HCT116 (cell line): Measurements from ENCODE around the gene VTI1A. TPM values are rescaled to one million over a fixed set of nuclear protein-coding genes. Genes with fewer than 3 reads are reported as not detected.

ENCODE experiments used
- ATAC-seq: fragments of 200-7000 bp; cut with Tn5 transposase; 2 replicates; pipeline ENCODE4 v1.9.1; 2020; ENCODE audit warnings: mild to moderate bottlenecking, moderate library complexity
- BruUV-seq: library from RNA; stranded (reverse); fragments of 400-500 nt; replicated peaks from 2 replicates; lab custom pipeline; 2021; lab: Mats Ljungman, UMichigan
- CTCF ChIA-PET: fragments of 300-600 bp; sonication (Branson Sonifier 250); formaldehyde crosslinking; loops from one replicate; lab custom pipeline; 2021; ENCODE audit warnings: antibody characterized with exemption; lab: Charles Lee
- POLR2A ChIA-PET: fragments of 300-600, 350-600 bp; sonication (Branson Sonifier 250); formaldehyde crosslinking; loops from one replicate; lab custom pipeline; 2021; ENCODE audit warnings: antibody characterized with exemption; lab: Charles Lee
- RAD21 ChIA-PET, 2 experiments: fragments of 300-600 bp; sonication (Branson Sonifier 250); formaldehyde crosslinking; loops; one replicate each; lab custom pipeline; 2023; ENCODE audit warnings: low total read pairs in 2 of 2; ENCODE audit not compliant: uncharacterized antibody in 2 of 2, unreplicated experiment in 2 of 2, low non-redundant PET in 1 of 2; lab: Charles Lee
- DNase-seq: peaks from one replicate; pipeline ENCODE4 v3.0.0-alpha.2; 2010; ENCODE audit warnings: low read depth, low spot score
- H2AFZ ChIP-seq: fragments of 200-600 bp; shearing (Covaris generic), sonication (generic); 2 replicates; pipeline ENCODE4 v1.6.1; 2017; ENCODE audit warnings: low read depth, mixed run types, mixed read lengths, antibody characterized with exemption, low read length; ENCODE audit not compliant: poor library complexity, severe bottlenecking
- H3K27ac ChIP-seq: 2 replicates; pipeline ENCODE4 v1.5.1; 2012; ENCODE audit warnings: low read depth, low read length
- H3K27me3 ChIP-seq: fragments of 200-600 bp; sonication (generic); 2 replicates; pipeline ENCODE4 v1.6.1; 2016; ENCODE audit warnings: mixed run types, low read length, mixed read lengths; ENCODE audit not compliant: insufficient read depth
- H3K36me3 ChIP-seq, 2 experiments: fragments of 200-500 bp in 1 of 2; fragments of 200-600 bp in 1 of 2; sonication (Bioruptor generic) in 1 of 2; sonication (generic) in 1 of 2; 2 replicates each; pipeline versions ENCODE4 v1.5.1 to v1.6.1; 2014 to 2016; ENCODE audit warnings: low read length in 2 of 2, inconsistent platforms in 1 of 2, mixed read lengths in 1 of 2, mixed run types in 1 of 2; ENCODE audit not compliant: insufficient read depth in 2 of 2, control insufficient read depth in 1 of 2
- H3K4me1 ChIP-seq, 2 experiments: fragments of 200-600 bp in 1 of 2; sonication (generic) in 1 of 2; 2 replicates each; pipeline versions ENCODE4 v1.5.1 to v1.6.1; 2012 to 2017; ENCODE audit warnings: low read length in 2 of 2, inconsistent platforms in 1 of 2, mild to moderate bottlenecking in 1 of 2, mixed read lengths in 1 of 2, mixed run types in 1 of 2, moderate library complexity in 1 of 2; ENCODE audit not compliant: insufficient read depth in 2 of 2, control insufficient read depth in 1 of 2
- H3K4me2 ChIP-seq: fragments of 200-600 bp; sonication (generic); 2 replicates; pipeline ENCODE4 v1.6.1; 2017; ENCODE audit warnings: mixed run types, low read length, mixed read lengths
- H3K4me3 ChIP-seq, 2 experiments: fragments of 200-600 bp in 1 of 2; sonication (generic) in 1 of 2; replicated peaks in 1 of 2; 2 replicates each; pipeline ENCODE4 v1.5.1; 2011 to 2016; ENCODE audit warnings: low read length in 2 of 2, control low read depth in 1 of 2, low read depth in 1 of 2, mild to moderate bottlenecking in 1 of 2, mixed read lengths in 1 of 2, mixed run types in 1 of 2
- H3K79me2 ChIP-seq: fragments of 200-600 bp; sonication (generic); 2 replicates; pipeline ENCODE4 v1.6.1; 2017; ENCODE audit warnings: mild to moderate bottlenecking, mixed run types, low read length, moderate library complexity, mixed read lengths; ENCODE audit not compliant: insufficient read depth
- H3K9ac ChIP-seq: fragments of 200-600 bp; sonication (generic); 2 replicates; pipeline ENCODE4 v1.6.1; 2016; ENCODE audit warnings: low read length, mixed read lengths
- H3K9me2 ChIP-seq: fragments of 200-600 bp; sonication (generic), shearing (Covaris generic); 2 replicates; pipeline ENCODE4 v1.6.1; 2017; ENCODE audit warnings: mixed run types, mild to moderate bottlenecking, moderate library complexity; ENCODE audit not compliant: insufficient read depth
- H3K9me3 ChIP-seq, 2 experiments: fragments of 200-500 bp in 1 of 2; fragments of 200-600 bp in 1 of 2; sonication (Bioruptor generic) in 1 of 2; sonication (generic) in 1 of 2; 2 replicates each; pipeline ENCODE4 v1.6.1; 2014 to 2017; ENCODE audit warnings: low read length in 2 of 2, mixed read lengths in 2 of 2, inconsistent platforms in 1 of 2, low read depth in 1 of 2, mild to moderate bottlenecking in 1 of 2, mixed run types in 1 of 2, moderate library complexity in 1 of 2; ENCODE audit not compliant: control insufficient read depth in 1 of 2, insufficient read depth in 1 of 2
- H4K20me1 ChIP-seq: fragments of 200-600 bp; sonication (generic), shearing (Covaris generic); 2 replicates; pipeline ENCODE4 v1.6.1; 2017; ENCODE audit warnings: mixed run types, mild to moderate bottlenecking, moderate library complexity; ENCODE audit not compliant: insufficient read depth
- CEBPB ChIP-seq: IDR thresholded peaks from 2 replicates; pipeline ENCODE4 v1.6.1; 2012; ENCODE audit warnings: low read depth
- EGR1 ChIP-seq: IDR thresholded peaks from 2 replicates; pipeline ENCODE4 v1.6.1; 2012; ENCODE audit warnings: low read depth
- ELF1 ChIP-seq: IDR thresholded peaks from 2 replicates; pipeline ENCODE4 v1.6.1; 2012; ENCODE audit warnings: low read depth, borderline replicate concordance
- JUND ChIP-seq: IDR thresholded peaks from 2 replicates; pipeline ENCODE4 v1.6.1; 2012
- POLR2A ChIP-seq: IDR thresholded peaks from 2 replicates; pipeline ENCODE4 v1.7.0; 2011; ENCODE audit warnings: borderline replicate concordance; ENCODE audit not compliant: insufficient read depth, insufficient read length; ENCODE audit errors: extremely low read depth
- SP1 ChIP-seq: IDR thresholded peaks from 2 replicates; pipeline ENCODE4 v1.6.1; 2012; ENCODE audit warnings: low read depth
- TCF7L2 ChIP-seq: IDR thresholded peaks from 2 replicates; pipeline ENCODE4 v1.7.0; 2011; ENCODE audit warnings: borderline replicate concordance, inconsistent platforms; ENCODE audit not compliant: insufficient read depth, insufficient read length; ENCODE audit errors: extremely low read depth
- intact Hi-C: fragments of 100-400 bp; cut with micrococcal nuclease; formaldehyde crosslinking; loops from 2 replicates; pipeline ENCODE4 v1.10.0; 2022
- total RNA-seq: library from RNA; stranded (reverse); gene quantifications from one replicate; pipeline ENCODE4 v1.2.1, GENCODE V29; 2021; ENCODE audit not compliant: unreplicated experiment
- TF ChIP-seq, protein P1 (sequence below), 3 experiments: fragments of 200-600 bp in 1 of 3; sonication (generic) in 1 of 3; IDR thresholded peaks in 2 of 3; conservative IDR thresholded peaks in 1 of 3; 2 replicates each; pipeline ENCODE4 v1.5.1; 2012 to 2017; ENCODE audit warnings: low read depth in 2 of 3, low read length in 2 of 3, antibody characterized with exemption in 1 of 3, borderline replicate concordance in 1 of 3, control low read depth in 1 of 3, mild to moderate bottlenecking in 1 of 3, mixed read lengths in 1 of 3, mixed run types in 1 of 3, moderate library complexity in 1 of 3; ENCODE audit not compliant: insufficient read depth in 1 of 3
- TF ChIP-seq, protein P2 (sequence below): IDR thresholded peaks from 2 replicates; pipeline ENCODE4 v1.6.1; 2012
- TF ChIP-seq, protein P3 (sequence below): IDR thresholded peaks from 2 replicates; pipeline ENCODE4 v1.6.1; 2012
- TF ChIP-seq, protein P4 (sequence below): IDR thresholded peaks from 2 replicates; pipeline ENCODE4 v1.6.1; 2011; ENCODE audit warnings: mild to moderate bottlenecking, low read length, moderate library complexity; ENCODE audit not compliant: insufficient replicate concordance; ENCODE audit errors: extremely low read depth
- TF ChIP-seq, protein P5 (sequence below): IDR thresholded peaks from 2 replicates; pipeline ENCODE4 v1.6.1; 2012; ENCODE audit warnings: low read depth

VTI1A gene
- total RNA-seq, 1 experiment from 2014 or later: 80.7 TPM

DNA sequence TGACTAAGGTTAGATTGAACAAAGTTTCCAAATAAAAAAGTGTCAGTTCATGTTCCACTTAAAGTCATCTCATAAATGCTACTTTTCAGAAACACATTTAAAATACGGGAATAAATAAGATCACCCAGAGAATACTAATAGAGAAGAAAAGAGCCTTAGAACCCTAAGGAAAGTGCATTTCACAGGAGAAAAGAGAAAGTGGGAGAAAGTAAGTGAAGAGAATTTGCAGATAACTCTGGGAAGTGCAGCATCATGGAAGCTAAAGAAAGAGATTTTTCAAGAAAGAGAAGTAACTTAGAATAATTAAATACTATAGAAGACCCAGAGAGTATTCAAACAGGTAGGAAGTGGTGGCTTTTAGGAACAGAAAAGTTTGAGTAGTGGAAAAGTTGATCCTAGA, 132.6 kb downstream of the VTI1A start (continued):
- TF ChIP-seq, protein P1, sequence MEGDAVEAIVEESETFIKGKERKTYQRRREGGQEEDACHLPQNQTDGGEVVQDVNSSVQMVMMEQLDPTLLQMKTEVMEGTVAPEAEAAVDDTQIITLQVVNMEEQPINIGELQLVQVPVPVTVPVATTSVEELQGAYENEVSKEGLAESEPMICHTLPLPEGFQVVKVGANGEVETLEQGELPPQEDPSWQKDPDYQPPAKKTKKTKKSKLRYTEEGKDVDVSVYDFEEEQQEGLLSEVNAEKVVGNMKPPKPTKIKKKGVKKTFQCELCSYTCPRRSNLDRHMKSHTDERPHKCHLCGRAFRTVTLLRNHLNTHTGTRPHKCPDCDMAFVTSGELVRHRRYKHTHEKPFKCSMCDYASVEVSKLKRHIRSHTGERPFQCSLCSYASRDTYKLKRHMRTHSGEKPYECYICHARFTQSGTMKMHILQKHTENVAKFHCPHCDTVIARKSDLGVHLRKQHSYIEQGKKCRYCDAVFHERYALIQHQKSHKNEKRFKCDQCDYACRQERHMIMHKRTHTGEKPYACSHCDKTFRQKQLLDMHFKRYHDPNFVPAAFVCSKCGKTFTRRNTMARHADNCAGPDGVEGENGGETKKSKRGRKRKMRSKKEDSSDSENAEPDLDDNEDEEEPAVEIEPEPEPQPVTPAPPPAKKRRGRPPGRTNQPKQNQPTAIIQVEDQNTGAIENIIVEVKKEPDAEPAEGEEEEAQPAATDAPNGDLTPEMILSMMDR (IDR thresholded peaks at IDR 0.05 in 2 of 3, conservative IDR thresholded peaks at IDR 0.05 in 1 of 3; ENCODE audit: borderline replicate concordance in 1 of 3, insufficient read depth in 1 of 3, low read depth in 2 of 3, low read length in 2 of 3): no peak
- TF ChIP-seq, protein P2, sequence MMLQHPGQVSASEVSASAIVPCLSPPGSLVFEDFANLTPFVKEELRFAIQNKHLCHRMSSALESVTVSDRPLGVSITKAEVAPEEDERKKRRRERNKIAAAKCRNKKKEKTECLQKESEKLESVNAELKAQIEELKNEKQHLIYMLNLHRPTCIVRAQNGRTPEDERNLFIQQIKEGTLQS: no peak
- TF ChIP-seq SP1 (no peak), POLR2A (no peak), EGR1 (no peak), ELF1 (no peak), TCF7L2 (no peak)
- TF ChIP-seq, protein P3, sequence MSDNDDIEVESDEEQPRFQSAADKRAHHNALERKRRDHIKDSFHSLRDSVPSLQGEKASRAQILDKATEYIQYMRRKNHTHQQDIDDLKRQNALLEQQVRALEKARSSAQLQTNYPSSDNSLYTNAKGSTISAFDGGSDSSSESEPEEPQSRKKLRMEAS: no peak

DNA sequence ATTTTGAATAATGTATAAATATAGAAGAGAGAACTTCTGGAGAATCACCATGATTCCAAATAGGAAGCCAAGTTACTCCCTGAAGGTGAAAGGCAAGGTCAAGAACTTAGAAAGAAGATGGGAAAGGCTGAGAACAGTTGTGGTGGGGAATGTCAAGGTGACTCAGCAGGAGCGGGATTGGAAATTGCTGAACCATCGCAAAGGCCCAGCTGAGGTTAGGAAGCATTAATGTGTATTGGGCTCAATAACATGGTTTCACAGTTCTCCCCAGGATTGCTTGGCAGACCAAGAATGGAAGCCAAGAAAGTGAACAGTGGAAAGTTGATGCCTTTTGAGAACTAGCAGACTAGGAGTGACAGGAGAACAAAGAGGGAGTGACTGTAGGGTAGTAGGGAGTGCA, 133.3 kb downstream of the VTI1A start:
- H2AFZ ChIP-seq: no peak overlapping the region
- intact Hi-C loops: no loop called here
- H3K79me2 ChIP-seq: peaks cover 9% of the 10 kb centered on the region; the same call in 1 of the 2 replicates
- H3K36me3 ChIP-seq: peaks cover 0 to 11% of the 10 kb centered on the region in 2 experiments; a peak in 2 of 4 replicates
- H3K4me1 ChIP-seq: peaks cover 17 to 25% of the 10 kb centered on the region in 2 experiments
- H3K27ac ChIP-seq: no peak overlapping the region
- no peaks in the 10 kb centered on the region for H3K9me3 ChIP-seq
- no peak overlapping the region for H3K4me2 ChIP-seq
- no peaks in the 10 kb centered on the region for H3K9me2 ChIP-seq
- no TSS peak for BruUV-seq
- H4K20me1 ChIP-seq: no peaks in the 10 kb centered on the region
- DNase-seq: no peak
- ChIA-PET RAD21 (no interaction called here), POLR2A (no interaction called here), CTCF (no interaction called here)
- H3K9ac ChIP-seq: no peak overlapping the region
- H3K27me3 ChIP-seq: no peaks in the 10 kb centered on the region
- no peak overlapping the region for H3K4me3 ChIP-seq
- ATAC-seq: no peak
- TF ChIP-seq POLR2A (no peak), JUND (no peak), TCF7L2 (no peak), CEBPB (no peak), ELF1 (no peak)
- TF ChIP-seq, protein P1 (IDR thresholded peaks at IDR 0.05 in 2 of 3, conservative IDR thresholded peaks at IDR 0.05 in 1 of 3; ENCODE audit: borderline replicate concordance in 1 of 3, insufficient read depth in 1 of 3, low read depth in 2 of 3, low read length in 2 of 3): no peak
- TF ChIP-seq, protein P4, sequence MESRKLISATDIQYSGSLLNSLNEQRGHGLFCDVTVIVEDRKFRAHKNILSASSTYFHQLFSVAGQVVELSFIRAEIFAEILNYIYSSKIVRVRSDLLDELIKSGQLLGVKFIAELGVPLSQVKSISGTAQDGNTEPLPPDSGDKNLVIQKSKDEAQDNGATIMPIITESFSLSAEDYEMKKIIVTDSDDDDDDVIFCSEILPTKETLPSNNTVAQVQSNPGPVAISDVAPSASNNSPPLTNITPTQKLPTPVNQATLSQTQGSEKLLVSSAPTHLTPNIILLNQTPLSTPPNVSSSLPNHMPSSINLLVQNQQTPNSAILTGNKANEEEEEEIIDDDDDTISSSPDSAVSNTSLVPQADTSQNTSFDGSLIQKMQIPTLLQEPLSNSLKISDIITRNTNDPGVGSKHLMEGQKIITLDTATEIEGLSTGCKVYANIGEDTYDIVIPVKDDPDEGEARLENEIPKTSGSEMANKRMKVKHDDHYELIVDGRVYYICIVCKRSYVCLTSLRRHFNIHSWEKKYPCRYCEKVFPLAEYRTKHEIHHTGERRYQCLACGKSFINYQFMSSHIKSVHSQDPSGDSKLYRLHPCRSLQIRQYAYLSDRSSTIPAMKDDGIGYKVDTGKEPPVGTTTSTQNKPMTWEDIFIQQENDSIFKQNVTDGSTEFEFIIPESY: no peak
- TF ChIP-seq, protein P2: no peak
- TF ChIP-seq, protein P5, sequence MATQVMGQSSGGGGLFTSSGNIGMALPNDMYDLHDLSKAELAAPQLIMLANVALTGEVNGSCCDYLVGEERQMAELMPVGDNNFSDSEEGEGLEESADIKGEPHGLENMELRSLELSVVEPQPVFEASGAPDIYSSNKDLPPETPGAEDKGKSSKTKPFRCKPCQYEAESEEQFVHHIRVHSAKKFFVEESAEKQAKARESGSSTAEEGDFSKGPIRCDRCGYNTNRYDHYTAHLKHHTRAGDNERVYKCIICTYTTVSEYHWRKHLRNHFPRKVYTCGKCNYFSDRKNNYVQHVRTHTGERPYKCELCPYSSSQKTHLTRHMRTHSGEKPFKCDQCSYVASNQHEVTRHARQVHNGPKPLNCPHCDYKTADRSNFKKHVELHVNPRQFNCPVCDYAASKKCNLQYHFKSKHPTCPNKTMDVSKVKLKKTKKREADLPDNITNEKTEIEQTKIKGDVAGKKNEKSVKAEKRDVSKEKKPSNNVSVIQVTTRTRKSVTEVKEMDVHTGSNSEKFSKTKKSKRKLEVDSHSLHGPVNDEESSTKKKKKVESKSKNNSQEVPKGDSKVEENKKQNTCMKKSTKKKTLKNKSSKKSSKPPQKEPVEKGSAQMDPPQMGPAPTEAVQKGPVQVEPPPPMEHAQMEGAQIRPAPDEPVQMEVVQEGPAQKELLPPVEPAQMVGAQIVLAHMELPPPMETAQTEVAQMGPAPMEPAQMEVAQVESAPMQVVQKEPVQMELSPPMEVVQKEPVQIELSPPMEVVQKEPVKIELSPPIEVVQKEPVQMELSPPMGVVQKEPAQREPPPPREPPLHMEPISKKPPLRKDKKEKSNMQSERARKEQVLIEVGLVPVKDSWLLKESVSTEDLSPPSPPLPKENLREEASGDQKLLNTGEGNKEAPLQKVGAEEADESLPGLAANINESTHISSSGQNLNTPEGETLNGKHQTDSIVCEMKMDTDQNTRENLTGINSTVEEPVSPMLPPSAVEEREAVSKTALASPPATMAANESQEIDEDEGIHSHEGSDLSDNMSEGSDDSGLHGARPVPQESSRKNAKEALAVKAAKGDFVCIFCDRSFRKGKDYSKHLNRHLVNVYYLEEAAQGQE: no peak
